Measurements from ENCODE around the gene ZMAT5.

DNA sequence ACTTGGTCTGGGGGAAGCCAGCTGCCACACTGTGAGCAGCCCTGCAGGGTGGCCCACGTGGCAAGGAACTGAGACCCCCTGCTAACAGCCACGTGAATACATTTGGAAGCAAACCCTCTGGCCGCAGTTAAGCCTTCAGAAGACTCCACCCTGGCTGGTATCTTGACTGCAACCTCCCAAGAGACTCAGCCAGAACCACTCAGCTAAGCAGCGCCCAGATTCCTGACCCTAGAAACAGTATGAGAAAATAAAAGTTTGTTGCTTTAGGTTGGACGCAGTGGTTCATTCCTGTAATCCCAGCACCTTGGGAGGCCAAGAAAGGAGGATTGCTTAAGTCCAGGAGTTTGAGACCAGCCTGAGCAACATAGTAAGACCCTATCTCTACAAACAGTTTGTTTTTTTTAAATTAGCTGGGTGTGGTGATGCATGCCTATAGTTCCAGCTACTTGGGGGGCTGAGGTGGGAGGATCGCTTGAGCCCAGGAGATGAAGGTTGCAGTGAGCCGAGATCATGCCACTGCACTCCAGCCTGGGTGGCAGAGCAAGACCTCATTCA, 8.7 kb downstream of the ZMAT5 start:
- no peak for TF ChIP-seq POLR2A (IDR thresholded peaks at IDR 0.05)
- TF ChIP-seq, protein P1, sequence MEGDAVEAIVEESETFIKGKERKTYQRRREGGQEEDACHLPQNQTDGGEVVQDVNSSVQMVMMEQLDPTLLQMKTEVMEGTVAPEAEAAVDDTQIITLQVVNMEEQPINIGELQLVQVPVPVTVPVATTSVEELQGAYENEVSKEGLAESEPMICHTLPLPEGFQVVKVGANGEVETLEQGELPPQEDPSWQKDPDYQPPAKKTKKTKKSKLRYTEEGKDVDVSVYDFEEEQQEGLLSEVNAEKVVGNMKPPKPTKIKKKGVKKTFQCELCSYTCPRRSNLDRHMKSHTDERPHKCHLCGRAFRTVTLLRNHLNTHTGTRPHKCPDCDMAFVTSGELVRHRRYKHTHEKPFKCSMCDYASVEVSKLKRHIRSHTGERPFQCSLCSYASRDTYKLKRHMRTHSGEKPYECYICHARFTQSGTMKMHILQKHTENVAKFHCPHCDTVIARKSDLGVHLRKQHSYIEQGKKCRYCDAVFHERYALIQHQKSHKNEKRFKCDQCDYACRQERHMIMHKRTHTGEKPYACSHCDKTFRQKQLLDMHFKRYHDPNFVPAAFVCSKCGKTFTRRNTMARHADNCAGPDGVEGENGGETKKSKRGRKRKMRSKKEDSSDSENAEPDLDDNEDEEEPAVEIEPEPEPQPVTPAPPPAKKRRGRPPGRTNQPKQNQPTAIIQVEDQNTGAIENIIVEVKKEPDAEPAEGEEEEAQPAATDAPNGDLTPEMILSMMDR (IDR thresholded peaks at IDR 0.05 in 8 of 11, conservative IDR thresholded peaks at IDR 0.05 in 3 of 11), result no peak
